ENCODE data around the gene PELO.
A peak's percentile ranks its signal among the peaks of the same experiment; 100 is the strongest.

PELO gene

GRCh38 chr5:52772668-52773067, 15.0 kb upstream of the PELO start:
- no peak for DNase-seq

GRCh38 chr5:52773342-52773741, 14.4 kb upstream of the PELO start:
- DNase-seq, result no peak

GRCh38 chr5:52774005-52774410, 13.7 kb upstream of the PELO start:
- no peak for DNase-seq

- no peak for DNase-seq
Measured at GRCh38 chr5:52776116-52776515, 11.6 kb upstream of the PELO start.

- no peak for DNase-seq
Measured at GRCh38 chr5:52777186-52777585, 10.5 kb upstream of the PELO start.

GRCh38 chr5:52778781-52779180, 8.9 kb upstream of the PELO start:
- no peak for DNase-seq

- DNase-seq, result no peak
Measured at GRCh38 chr5:52779213-52779612, 8.5 kb upstream of the PELO start.

GRCh38 chr5:52783226-52783959, 4.3 kb upstream of the PELO start:
- no peak for DNase-seq

GRCh38 chr5:52784737-52785136, 3.0 kb upstream of the PELO start:
- no peak for DNase-seq

GRCh38 chr5:52786391-52786790, 1.3 kb upstream of the PELO start:
- no peak for DNase-seq

GRCh38 chr5:52786949-52787599, 642 bp upstream of the PELO start:
- DNase-seq, result no peak

- DNase-seq, result no peak
Measured at GRCh38 chr5:52788505-52788821, 747 bp downstream of the PELO start.

GRCh38 chr5:52789378-52789777, 1.7 kb downstream of the PELO start:
- no peak for DNase-seq

- no peak for DNase-seq
Measured at GRCh38 chr5:52789851-52790250, 2.1 kb downstream of the PELO start.

- DNase-seq, result no peak
Measured at GRCh38 chr5:52791366-52791765, 3.6 kb downstream of the PELO start.

- DNase-seq, result no peak
Measured at GRCh38 chr5:52794519-52794918, 6.8 kb downstream of the PELO start.

GRCh38 chr5:52796031-52796430, 8.3 kb downstream of the PELO start:
- no peak for DNase-seq

- no peak for DNase-seq
Measured at GRCh38 chr5:52796516-52797103, 8.9 kb downstream of the PELO start.

GRCh38 chr5:52798938-52799337, 11.2 kb downstream of the PELO start:
- no peak for DNase-seq

GRCh38 chr5:52799358-52799982, 11.8 kb downstream of the PELO start:
- no peak for DNase-seq

GRCh38 chr5:52799983-52800393, 12.3 kb downstream of the PELO start:
- DNase-seq, result peak; percentile 96

- DNase-seq, result peak; percentile 19
Measured at GRCh38 chr5:52800394-52801213, 12.9 kb downstream of the PELO start.

- DNase-seq, result no peak
Measured at GRCh38 chr5:52801329-52801728, 13.6 kb downstream of the PELO start.

All from midbrain (tissue), 1 donor.